NB4 (cell line): ENCODE data around the gene AXIN2.
"Not testable (repeated sequence)": the region's sequence is repeated elsewhere in the genome, so short reads cannot be mapped to it uniquely, and the experiment has no call there.

ENCODE experiments used
- DNase-seq: peaks from one replicate; pipeline ENCODE4 v3.0.0; 2010; ENCODE audit warnings: low read depth
- H3K4me3 ChIP-seq: one replicate; pipeline ENCODE4 v1.5.1; 2011; ENCODE audit warnings: mild to moderate bottlenecking, low read depth, low read length, moderate library complexity
- MYC ChIP-seq: IDR thresholded peaks from 2 replicates; pipeline ENCODE4 v1.6.1; 2011; ENCODE audit warnings: low read depth, low read length
- POLR2A ChIP-seq: IDR thresholded peaks from 2 replicates; pipeline ENCODE4 v1.6.1; 2011; ENCODE audit warnings: mild to moderate bottlenecking; ENCODE audit not compliant: insufficient read length; ENCODE audit errors: extremely low read depth
- TF ChIP-seq, protein P1 (sequence below): IDR thresholded peaks from one replicate; pipeline ENCODE4 v1.5.1; 2012; ENCODE audit warnings: low read depth, low read length
- TF ChIP-seq, protein P2 (sequence below): IDR thresholded peaks from 2 replicates; pipeline ENCODE4 v1.6.1; 2011; ENCODE audit warnings: low read depth, low read length

The AXIN2 gene

DNA sequence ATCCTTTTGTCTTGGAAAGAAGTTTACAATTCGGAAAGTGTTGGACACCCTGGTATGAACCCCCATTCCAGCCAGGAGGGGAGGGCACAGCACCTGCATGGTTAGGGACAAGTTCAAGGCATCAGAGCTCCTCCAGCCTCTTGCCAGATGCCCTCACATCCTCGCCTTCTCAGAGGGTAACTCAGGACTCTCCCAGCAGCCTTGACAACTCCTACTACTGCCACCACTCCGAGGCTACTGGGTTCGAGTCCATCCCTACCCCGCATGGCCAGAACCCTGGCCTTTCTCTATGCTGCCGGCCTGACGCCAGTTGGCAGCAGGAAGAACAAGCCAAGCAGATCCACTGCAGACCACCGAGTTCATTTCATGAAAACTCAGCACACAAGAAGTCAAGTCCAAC is 34.1 kb downstream of the AXIN2 start:
- no peak for DNase-seq
- no peak overlapping the region for H3K4me3 ChIP-seq
- TF ChIP-seq, protein P1, sequence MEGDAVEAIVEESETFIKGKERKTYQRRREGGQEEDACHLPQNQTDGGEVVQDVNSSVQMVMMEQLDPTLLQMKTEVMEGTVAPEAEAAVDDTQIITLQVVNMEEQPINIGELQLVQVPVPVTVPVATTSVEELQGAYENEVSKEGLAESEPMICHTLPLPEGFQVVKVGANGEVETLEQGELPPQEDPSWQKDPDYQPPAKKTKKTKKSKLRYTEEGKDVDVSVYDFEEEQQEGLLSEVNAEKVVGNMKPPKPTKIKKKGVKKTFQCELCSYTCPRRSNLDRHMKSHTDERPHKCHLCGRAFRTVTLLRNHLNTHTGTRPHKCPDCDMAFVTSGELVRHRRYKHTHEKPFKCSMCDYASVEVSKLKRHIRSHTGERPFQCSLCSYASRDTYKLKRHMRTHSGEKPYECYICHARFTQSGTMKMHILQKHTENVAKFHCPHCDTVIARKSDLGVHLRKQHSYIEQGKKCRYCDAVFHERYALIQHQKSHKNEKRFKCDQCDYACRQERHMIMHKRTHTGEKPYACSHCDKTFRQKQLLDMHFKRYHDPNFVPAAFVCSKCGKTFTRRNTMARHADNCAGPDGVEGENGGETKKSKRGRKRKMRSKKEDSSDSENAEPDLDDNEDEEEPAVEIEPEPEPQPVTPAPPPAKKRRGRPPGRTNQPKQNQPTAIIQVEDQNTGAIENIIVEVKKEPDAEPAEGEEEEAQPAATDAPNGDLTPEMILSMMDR: no peak
- no peak for TF ChIP-seq POLR2A
- no peak for TF ChIP-seq MYC
- TF ChIP-seq, protein P2, sequence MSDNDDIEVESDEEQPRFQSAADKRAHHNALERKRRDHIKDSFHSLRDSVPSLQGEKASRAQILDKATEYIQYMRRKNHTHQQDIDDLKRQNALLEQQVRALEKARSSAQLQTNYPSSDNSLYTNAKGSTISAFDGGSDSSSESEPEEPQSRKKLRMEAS: no peak

DNA sequence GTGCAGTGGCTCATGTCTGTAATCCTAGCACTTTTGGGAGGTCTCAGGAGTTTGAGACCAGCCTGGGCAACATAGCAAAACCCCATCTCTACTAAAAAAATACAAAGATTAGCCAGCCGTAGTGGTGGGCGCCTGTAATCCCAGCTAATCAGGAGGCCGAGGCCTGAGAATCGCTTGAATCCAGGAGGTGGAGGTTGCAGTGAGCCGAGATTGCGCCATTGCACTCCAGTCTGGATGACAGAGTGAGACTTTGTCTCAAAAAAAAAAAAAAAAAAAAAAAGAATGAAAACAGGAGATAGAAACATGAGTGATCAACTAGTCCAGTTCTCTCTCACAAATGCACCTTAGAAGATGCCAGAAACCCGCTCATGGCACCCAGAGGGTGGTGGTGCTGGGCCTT is 34.6 kb downstream of the AXIN2 start:
- not testable (repeated sequence) for DNase-seq

DNA sequence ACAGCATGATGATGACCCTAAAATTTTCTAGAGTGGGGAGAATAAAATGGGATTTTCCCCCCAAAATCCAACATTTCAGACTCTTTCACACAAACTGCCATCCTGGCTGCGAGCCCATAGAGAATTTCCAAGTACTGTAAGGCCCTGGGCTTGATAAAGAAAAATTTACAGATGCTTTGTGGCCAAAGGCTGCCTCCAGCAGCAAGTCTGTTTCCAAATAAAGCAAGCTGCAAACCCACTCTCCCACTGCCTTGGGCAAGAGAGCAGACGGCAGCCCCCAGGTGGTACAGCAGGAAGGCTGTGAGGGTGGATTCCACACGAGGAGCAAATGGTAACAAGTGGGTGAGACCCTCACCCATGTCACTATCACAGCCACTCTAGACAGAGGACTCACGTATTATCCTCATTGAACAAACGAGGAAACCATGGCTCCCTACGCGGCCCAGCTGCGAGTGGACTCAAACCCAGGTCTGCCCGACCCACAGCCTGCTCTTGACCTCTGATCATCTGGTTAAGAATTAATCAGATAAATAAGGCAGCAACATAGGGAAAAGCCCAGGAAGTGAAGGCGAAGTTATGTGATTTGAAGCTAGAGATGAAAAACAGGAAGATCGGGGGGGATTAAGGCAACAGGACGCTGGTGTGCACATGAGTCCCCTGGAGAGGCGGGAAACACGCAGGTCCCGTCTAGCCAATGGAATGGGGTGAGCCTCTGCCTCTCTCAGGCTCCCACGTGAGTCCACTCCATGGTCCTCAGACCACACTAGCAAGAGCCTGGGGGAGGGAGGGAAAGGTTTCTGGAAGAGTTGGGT is 37.4 kb downstream of the AXIN2 start:
- TF ChIP-seq, protein P1: no peak
- TF ChIP-seq, protein P2: no peak
- no peak for TF ChIP-seq MYC
- no peak for TF ChIP-seq POLR2A
- no peak for DNase-seq
- no peak overlapping the region for H3K4me3 ChIP-seq

More for the DNA sequence above, 34.6 kb downstream of the AXIN2 start:
- H3K4me3 ChIP-seq: not testable (repeated sequence)

DNA sequence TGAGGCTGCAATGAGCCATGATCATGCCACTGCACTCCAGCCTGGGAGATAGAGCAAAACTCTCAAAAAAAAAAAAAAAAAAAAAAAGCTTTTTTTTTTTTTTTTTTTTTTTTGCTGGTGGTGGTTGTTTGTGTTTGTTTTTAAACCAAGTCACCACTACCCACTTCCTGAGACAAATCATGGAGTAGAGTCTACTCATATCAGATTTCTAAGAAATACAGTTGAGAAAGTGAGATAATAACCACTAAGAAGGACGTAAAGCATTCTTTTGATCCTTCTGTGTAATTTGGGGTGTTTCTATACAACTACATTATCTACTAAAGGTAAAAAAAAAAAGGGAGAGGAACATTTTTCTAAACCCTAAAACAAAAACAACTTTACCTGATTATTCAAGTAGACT is 38.0 kb downstream of the AXIN2 start:
- no peak for DNase-seq
- TF ChIP-seq, protein P2: no peak
- TF ChIP-seq MYC (no peak), POLR2A (no peak)
- TF ChIP-seq, protein P1: no peak
- H3K4me3 ChIP-seq: no peak overlapping the region

DNA sequence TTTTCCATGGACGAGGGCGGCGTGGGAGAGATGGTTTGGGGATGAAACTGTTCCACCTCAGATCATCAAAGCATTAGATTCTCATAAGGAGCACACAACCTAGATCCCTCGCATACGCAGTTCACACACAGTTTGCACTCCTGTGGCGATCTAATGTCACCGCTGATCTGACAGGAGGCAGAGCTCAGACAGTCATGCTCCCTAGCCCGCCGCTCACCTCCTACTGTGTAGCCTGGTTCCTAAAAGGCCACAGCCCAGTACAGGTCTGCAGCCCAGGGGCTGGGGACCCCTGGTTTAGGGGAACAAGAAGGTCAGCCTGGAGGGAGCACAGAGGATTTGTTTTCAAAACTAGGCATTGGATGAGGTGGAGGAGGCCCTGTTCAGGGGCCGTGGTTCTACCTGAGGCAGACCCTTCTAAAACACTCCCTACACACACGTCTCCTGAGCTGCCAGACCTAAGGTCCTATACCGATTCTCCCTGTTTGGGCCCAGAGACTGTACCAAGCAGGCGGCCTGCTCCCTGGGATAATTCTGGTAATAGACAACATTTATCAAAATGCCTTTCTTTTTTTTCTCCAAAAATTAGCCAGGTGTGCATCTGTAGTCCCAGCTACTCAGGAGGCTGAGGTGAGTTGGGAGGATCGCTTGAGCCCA is 38.6 kb downstream of the AXIN2 start:
- H3K4me3 ChIP-seq: no peak overlapping the region
- no peak for TF ChIP-seq POLR2A
- TF ChIP-seq MYC: no peak
- TF ChIP-seq, protein P1: no peak
- TF ChIP-seq, protein P2: no peak
- DNase-seq: no peak

DNA sequence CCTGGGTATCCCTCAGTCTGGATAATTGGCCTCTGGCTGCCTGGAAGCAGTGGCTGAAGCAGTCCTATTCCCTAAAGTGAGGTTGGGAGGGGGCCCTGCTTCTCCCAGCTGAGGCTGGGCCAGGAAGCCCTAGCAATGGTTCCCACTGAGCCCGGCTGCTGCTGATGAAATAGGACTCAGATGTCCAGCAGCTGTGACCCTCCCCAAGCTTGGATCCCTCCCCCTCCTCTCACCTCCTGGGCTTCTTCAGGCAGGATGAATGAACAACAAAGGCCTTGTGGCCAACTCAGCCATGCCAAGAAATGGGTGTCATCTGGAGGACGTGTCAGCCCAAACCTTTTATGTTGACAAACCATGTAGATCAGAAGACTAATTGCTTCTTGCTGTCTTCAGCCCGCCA is 42.0 kb downstream of the AXIN2 start:
- H3K4me3 ChIP-seq: no peak overlapping the region
- DNase-seq: no peak
- TF ChIP-seq, protein P2: no peak
- no peak for TF ChIP-seq MYC
